Measurements from ENCODE around the gene TCF7L2.

The TCF7L2 gene

DNA sequence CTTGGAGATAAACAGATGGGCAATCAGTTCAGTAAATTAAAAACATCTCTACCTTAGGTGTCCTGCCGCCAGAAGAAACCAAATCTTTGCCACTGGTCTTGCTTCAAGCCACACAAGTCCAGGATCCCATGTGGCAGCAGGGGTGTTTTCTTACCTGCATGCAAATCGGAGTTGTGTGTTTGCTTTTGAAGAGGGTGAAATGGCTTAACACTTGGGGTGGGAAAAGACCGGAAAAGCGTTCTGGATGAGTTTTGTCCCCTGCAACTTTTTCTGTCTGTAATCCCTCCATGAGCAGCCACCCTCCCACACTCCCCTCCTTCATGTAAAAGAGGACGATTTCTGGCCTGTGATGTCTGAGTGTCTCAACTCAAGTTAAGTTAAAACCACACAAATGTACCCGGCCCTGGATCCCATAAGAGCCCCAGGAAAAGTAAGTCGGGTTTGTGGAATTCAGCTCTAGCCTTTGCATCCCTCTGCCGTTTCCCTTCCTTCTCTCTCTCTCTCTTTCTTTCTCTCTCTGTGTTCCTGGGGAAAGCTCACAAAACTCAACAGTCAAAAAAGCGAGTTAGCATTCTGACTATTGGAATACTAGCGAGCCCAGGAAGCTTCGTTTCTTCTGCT is 178.5 kb downstream of the TCF7L2 start:
- DNase-seq: no peak

DNA sequence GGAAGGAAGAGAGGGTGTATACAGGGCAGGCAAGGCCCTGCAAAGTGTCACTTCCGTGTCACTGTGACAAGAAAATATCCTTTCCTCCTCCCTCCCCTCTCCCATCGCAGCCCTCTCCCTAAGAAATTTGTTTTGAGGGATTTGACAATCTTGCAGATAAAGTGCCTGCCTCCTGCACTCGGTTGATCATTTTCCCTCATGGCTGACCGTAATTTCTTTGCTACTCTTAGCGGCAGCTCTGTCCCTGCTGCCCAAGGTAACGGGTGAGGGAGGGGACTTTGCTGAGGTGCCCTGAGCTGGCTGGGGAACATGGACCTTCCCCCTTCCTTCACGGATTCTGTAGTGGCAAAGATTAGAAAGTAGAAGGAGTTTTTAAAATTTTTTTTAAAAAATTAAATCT is 179.1 kb downstream of the TCF7L2 start:
- no peak for DNase-seq

GRCh38 chr10:113130014-113130641 is 180.1 kb downstream of the TCF7L2 start:
- no peak for DNase-seq

- no peak for DNase-seq
Observed at GRCh38 chr10:113131613-113132261, 181.7 kb downstream of the TCF7L2 start.

GRCh38 chr10:113132591-113133121 is 182.6 kb downstream of the TCF7L2 start:
- no peak for DNase-seq

GRCh38 chr10:113133497-113134115 is 183.6 kb downstream of the TCF7L2 start:
- DNase-seq: no peak

DNA sequence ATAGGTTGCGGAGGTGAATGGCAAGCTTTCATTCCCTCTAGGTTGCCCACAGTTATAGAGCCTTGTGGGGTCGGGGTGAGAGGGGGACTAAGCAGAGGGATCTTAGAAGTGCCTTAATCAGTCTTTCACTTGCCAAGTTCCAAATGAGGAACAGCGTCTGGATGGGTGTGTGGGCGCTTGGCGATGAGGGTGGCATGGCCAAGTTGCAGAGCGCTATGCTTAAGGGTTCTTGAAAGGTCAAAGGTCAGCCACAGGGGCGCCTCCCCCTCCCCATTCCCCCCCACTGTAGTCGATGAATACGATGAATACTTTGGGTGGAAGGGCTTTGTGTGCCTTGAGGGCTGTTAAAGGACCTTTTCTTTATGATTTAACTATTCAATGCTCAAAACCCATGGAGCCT is 185.0 kb downstream of the TCF7L2 start:
- DNase-seq: no peak

GRCh38 chr10:113137941-113138685 is 188.1 kb downstream of the TCF7L2 start:
- DNase-seq: no peak

DNA sequence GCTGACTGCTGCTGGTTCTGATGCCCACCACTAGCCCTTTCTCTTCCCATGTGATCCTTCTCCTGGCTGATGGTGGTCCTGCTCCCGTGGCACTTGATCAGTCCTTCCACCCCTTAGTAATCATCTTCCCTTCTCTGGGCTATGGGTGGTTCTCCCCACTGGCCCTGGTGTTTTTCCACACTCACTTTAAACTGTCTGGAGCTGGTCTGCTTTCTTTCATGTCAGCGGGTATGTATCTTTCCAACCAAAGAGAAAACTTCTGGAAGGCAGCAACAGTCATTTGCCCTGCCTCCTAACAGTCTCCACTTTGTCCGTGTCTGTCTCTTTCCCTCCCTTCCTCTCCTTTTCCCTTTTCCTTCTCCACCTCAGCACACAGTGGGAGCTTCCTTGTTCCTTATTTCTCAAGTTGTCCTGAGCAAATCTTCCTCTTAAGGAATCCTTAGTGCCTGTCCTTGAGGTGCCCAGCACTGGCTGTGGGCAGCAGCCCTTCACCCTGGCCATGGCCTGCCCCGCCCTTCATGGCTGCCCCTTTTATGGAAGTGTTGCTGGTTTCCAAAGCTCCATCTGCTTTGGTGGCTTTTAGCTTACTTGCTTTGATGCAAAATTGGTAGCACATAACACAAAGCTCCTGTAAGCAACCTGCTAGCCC is 189.0 kb downstream of the TCF7L2 start:
- DNase-seq: no peak

DNA sequence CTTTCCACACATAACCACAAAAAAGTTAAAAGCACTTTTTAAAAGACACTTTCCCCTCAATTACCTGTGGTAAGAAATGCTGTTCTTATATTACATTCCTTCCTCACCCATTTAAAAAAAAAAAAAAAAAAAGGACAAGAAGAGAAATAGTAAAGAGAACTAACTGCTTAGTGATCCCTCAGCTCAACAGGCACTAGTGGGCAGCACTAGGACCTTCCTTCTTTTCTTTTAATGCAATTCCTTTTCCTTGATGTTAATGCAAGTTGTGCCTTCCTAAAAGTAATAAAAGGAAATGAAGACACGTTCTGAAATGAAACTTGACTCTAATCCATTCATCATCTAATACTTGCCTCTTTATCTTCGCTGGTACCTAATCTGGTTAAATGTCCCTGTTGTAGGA is 189.7 kb downstream of the TCF7L2 start:
- no peak for DNase-seq

DNA sequence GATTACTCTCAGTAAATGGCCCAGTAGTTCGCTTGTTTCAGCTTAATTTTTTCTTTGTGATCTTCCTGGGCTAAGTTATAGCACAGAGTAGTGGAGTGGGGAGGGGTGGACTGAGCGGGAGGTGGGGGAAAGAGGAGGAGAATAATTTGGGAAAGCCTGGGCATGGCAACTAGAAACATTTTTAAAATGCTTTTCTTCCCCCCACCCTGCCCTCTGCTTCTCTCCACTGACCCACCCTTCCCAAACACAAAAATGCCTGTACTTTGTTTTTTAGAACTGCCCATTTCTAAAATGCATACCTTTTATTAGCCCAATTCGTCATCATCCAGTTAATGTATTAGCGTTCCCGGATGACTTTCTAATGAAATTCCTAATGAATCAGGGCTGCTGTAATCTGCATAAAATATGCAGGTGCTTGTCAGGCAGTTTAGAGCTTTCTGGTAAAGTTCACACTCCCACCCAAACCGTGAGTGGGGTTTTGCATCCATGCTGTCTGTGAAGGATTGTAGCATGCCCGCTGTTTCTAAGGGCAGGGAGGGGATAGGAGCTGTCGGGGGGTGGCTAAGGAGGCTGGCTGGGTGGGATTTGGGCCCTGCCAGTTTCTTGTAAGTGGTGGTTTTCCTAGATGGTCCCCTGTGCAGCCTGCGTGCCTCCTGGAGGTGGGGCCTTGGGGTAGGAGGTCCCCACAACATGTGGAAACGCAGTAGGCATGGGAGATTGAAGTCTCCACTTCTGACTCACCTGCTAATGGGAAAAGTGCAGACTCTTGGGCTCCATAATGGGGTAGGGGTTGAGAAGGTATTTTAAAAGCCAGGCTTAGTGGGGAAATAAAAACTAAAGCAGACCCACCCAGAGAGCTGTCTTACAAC is 190.3 kb downstream of the TCF7L2 start:
- no peak for DNase-seq

GRCh38 chr10:113142601-113143362 is 192.7 kb downstream of the TCF7L2 start:
- no peak for DNase-seq

- DNase-seq: no peak
Observed at GRCh38 chr10:113144576-113144975, 194.5 kb downstream of the TCF7L2 start.

DNA sequence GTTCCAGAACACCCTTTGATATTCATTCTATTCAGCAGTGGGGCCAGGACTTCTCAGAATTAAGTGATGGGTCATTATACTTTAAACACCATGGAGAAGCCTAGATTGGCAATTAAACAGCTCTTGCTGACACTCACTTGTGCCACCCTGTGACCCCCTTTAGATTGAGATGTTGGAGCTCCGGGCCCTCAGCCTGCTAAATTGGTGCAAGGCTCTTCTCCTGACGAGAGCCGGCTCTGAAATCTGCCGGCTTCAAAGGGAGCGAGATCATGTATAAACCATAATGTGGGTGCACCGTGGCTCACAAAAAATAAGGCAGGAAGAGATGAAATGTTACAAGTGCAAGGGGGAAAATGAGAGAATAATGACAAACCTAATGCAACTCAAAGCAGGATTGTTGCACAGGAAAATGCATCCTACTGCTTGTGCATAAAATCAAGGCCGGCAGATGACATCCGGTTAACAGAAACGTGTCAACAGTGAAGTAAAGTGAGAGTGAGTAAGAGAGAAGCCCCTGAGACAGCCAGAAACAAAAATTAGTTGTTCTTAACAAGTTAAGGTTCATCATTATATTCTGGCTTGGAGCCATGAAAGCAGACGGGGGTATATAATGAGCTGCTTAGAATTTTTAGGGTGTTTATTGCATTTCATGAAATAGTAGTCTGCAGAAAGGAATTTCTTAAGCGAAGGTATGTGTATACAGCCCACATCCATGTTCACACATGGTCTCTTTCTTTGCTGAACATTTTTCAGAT is 198.2 kb downstream of the TCF7L2 start:
- DNase-seq: no peak

GRCh38 chr10:113148901-113149300 is 198.9 kb downstream of the TCF7L2 start:
- DNase-seq: no peak

DNA sequence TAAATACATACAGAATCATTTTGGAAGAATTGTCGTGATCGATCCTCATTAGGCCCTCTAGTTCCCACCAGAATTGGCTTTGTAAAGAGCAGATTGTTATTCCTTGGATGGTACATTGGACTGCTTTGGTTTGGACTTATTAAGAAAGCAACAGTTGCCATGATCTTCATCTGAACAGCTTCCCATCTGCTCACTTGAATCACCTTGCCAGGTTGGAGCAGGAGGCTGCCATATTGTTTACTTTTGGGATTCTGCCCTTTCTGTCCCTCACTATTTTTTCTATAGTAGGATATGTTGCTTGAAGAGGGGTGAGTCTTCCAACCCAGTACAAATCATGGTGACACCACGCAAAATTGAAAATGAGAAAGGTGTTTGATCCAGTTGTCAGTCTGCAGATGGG is 199.6 kb downstream of the TCF7L2 start:
- no peak for DNase-seq

DNA sequence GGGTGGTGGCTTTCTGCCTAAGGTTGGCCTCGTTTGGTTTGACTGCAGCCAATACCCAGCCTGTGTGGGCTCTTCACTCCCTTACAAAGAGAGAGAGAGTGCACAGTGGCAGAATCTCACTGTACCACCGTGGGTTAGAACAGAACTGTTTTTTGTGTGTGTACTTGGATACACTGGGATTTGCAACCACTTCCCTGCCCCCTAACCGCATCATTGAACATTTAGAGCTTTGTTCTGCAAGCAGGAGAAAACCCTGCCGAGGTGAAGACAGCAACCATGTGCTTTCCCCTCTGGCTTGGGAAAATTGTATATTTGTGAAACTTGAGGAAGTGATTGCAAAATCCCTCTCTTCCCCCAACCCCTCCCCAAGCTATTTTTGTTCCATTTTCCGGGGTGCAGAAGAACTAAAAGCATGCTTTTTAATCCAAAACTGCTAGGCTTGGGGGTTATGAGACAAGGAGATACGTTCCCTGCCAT is 201.2 kb downstream of the TCF7L2 start:
- DNase-seq: no peak

GRCh38 chr10:113153493-113154102 is 203.6 kb downstream of the TCF7L2 start:
- no peak for DNase-seq

GRCh38 chr10:113157441-113157840 is 207.4 kb downstream of the TCF7L2 start:
- DNase-seq: no peak
